Testis (tissue), 3 donors: ENCODE results near the gene IL9. TPM values are rescaled to one million over a fixed set of nuclear protein-coding genes. Genes with fewer than 3 reads are reported as not detected.

Source experiments
- DNase-seq: peaks from one replicate; pipeline ENCODE4 v3.0.0-alpha.2; 2019
- H3K27ac ChIP-seq, 2 donors: fragments of 200-600 bp; sonication (generic); one replicate each; pipeline ENCODE4 v1.5.1; 2019
- H3K27me3 ChIP-seq: fragments of 200-600 bp; sonication (generic); one replicate; pipeline ENCODE4 v1.5.1; 2019
- H3K36me3 ChIP-seq: fragments of 200-600 bp; sonication (generic); one replicate; pipeline ENCODE4 v1.5.1; 2017; ENCODE audit warnings: low read depth; ENCODE audit errors: missing control alignments
- H3K4me1 ChIP-seq: fragments of 200-600 bp; sonication (generic); one replicate; pipeline ENCODE4 v1.5.1; 2019
- H3K4me3 ChIP-seq, 2 donors: fragments of 200-600 bp; sonication (generic); one replicate each; pipeline ENCODE4 v1.5.1; 2017 to 2019
- H3K9me3 ChIP-seq: fragments of 200-600 bp; sonication (generic); one replicate; pipeline ENCODE4 v1.5.1; 2017
- POLR2A ChIP-seq: fragments of 450-650 bp; IDR thresholded peaks from one replicate; pipeline ENCODE4 v1.6.1; 2017; ENCODE audit warnings: antibody characterized with exemption, mild to moderate bottlenecking, moderate library complexity
- WGBS, 2 donors: methylation state at CpG; one replicate each; pipeline ENCODE4 v1.1.5; 2018; 5-methylcytosine and 5-hydroxymethylcytosine counted together
- intact Hi-C: fragments of 100-400 bp; cut with DNase I; formaldehyde crosslinking; loops from one replicate; pipeline ENCODE4 v1.15.1; 2023; ENCODE audit warnings: low total_unique reads
- polyA plus RNA-seq: library from polyadenylated mRNA; stranded (reverse); fragments of 350-450 nt; fragmentation: Illumina TruSeq; extraction: RNeasy Lipid Tissue Mini Kit (QIAGEN cat#74804); gene quantifications from one replicate; pipeline ENCODE4 v1.2.3, GENCODE V29; 2014; ENCODE audit warnings: low read depth, low replicate concordance; ENCODE audit not compliant: insufficient read depth
- total RNA-seq, 2 donors: library from RNA; depleted of rRNA; stranded (reverse); fragments of >200 nt; gene quantifications; one replicate each; pipeline ENCODE4 v1.2.3, GENCODE V29; 2016
- TF ChIP-seq, protein P1 (sequence below), 3 experiments: fragments of 450-650 bp in 2 of 3; fragments of 200-600 bp in 1 of 3; sonication (generic) in 1 of 3; IDR thresholded peaks; one replicate each; pipeline ENCODE4 v1.5.1; 2016 to 2019; ENCODE audit warnings: antibody characterized with exemption in 3 of 3, mild to moderate bottlenecking in 2 of 3, moderate library complexity in 1 of 3

Gene IL9
- total and polyA plus RNA-seq, 3 donors from 2014 or later, result not detected

DNA sequence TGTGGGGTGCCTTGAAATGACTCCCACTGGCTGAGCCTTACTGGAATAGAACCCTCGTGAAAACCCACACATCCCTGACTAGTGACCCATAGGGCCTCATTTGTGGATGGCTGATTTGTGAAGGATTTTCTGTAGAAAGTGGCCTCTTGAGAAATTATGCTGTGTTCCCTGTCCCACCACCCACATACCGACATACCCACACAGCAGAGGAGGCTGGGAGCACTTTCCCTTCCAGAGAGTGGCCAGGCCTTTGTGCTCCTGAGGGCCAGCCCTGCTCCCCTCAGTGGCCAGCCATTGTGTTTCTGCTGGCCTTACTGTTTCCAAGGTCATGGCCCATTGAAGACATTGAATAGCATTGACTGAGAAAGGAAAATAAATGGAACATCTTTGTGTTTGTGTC is 29.6 kb downstream of the IL9 start:
- Histone ChIP-seq H3K9me3 (no peaks in the 10 kb centered on the region), H3K4me3 (no peak overlapping the region), H3K4me1 (no peaks in the 10 kb centered on the region), H3K27me3 (no peaks in the 10 kb centered on the region), H3K36me3 (no peaks in the 10 kb centered on the region), H3K27ac (no peak overlapping the region)
- 72 to 95% methylated on average over 2 of the region's 2 CpGs for WGBS, 2 donors
- intact Hi-C loops, result no loop called here
- TF ChIP-seq, protein P1, sequence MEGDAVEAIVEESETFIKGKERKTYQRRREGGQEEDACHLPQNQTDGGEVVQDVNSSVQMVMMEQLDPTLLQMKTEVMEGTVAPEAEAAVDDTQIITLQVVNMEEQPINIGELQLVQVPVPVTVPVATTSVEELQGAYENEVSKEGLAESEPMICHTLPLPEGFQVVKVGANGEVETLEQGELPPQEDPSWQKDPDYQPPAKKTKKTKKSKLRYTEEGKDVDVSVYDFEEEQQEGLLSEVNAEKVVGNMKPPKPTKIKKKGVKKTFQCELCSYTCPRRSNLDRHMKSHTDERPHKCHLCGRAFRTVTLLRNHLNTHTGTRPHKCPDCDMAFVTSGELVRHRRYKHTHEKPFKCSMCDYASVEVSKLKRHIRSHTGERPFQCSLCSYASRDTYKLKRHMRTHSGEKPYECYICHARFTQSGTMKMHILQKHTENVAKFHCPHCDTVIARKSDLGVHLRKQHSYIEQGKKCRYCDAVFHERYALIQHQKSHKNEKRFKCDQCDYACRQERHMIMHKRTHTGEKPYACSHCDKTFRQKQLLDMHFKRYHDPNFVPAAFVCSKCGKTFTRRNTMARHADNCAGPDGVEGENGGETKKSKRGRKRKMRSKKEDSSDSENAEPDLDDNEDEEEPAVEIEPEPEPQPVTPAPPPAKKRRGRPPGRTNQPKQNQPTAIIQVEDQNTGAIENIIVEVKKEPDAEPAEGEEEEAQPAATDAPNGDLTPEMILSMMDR (IDR thresholded peaks at IDR 0.05), result no peak
- TF ChIP-seq POLR2A, result no peak
- DNase-seq, result no peak

DNA sequence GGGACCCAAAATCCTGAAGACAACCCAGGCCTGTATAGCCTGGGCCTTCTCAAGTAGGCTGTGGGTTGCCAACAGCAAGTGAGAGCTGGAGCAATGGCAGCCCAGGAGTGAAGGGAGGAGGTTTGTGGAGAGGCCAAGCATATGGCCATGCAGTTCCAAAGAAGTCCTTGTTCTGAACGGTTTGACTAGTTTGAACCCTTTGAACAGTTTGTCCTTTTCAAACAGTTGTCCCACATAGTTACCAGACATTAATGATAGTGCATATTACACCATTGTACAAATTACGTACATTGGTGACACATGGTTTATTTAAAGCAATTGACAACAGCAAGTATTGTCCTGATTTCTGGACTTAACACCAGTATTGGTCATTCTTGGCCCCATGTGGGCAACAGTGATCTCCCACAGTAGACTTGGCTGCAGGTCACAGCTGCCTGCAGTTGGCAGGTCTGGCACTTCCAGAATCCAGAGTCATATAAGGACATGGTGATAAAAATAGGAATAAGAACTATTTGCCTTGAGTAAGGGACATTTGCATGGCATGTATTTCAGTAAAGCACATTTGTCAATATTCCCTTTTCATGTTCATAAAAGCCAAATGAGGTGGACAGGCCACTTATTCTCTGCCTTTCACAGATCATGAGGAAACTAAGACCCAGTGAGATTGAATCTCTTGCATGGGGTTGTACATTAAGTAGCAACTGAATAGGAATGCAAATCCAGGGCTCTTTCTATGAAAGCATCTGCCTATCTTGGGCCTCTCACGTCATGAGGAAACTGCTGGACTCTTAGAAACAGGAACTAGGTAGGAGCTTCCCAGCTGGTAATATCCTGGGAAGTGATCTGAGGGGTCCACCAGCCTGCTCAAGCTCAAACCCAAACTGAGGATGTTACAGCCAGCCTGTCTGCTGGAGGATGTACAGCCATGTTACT is 30.9 kb downstream of the IL9 start:
- Histone ChIP-seq H3K9me3 (no peaks in the 10 kb centered on the region), H3K36me3 (no peaks in the 10 kb centered on the region), H3K27me3 (no peaks in the 10 kb centered on the region), H3K4me1 (no peaks in the 10 kb centered on the region), H3K4me3 (no peak overlapping the region), H3K27ac (no peak overlapping the region)
- TF ChIP-seq, protein P1 (IDR thresholded peaks at IDR 0.05), result no peak
- no peak for TF ChIP-seq POLR2A
- WGBS, 2 donors, result 78 to 79% methylated on average over 3 of the region's 3 CpGs
- intact Hi-C loops, result no loop called here
- no peak for DNase-seq

DNA sequence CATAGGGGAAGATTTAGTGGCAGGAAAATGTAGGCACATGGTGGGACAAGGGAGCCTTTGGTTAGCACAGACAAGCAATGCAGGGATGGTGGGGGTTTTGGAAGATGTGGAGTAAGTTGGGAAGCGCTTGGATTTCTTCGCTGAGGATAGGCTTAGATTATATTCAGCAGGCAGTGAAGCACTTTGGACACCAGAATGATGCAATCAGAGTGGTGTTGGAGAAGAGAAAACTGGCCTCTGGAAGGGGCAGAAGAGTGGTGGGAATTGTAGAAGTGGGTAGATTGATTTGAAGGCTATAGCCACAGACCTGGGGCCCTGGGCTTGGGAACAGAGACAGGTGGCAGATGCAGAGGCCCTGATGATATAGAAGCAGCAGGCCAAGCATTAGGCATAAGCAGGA is 32.9 kb downstream of the IL9 start:
- no peaks in the 10 kb centered on the region for H3K9me3 ChIP-seq
- WGBS, 2 donors, result 97 to 100% methylated on average over 2 of the region's 2 CpGs
- DNase-seq, result no peak
- TF ChIP-seq, protein P1 (IDR thresholded peaks at IDR 0.05), result no peak
- no peak for TF ChIP-seq POLR2A
- intact Hi-C loops, result no loop called here
- H3K4me1 ChIP-seq, result no peaks in the 10 kb centered on the region
- no peak overlapping the region for H3K27ac ChIP-seq
- no peaks in the 10 kb centered on the region for H3K36me3 ChIP-seq
- no peaks in the 10 kb centered on the region for H3K27me3 ChIP-seq
- no peak overlapping the region for H3K4me3 ChIP-seq

DNA sequence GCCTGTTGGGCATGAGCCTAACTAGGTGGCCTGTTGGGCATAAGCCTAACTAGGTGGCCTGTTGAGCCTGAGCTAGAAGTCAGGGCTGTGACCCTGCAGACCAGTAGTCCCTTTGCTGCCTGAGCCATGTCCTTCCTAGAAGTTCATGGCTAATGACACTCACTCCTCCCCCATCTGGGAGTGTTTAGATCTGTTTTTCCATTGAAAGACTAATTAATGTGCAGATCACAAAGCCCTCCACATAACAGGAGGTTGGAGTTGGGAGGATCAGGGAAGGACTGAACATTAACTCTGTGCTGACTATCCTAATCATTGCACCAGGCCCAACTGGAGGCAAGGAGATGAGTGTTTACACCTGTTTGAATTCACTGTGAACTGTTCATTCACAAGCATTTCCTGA is 33.6 kb downstream of the IL9 start:
- no peaks in the 10 kb centered on the region for H3K4me1 ChIP-seq
- no peak for DNase-seq
- TF ChIP-seq, protein P1 (IDR thresholded peaks at IDR 0.05), result no peak
- no peaks in the 10 kb centered on the region for H3K27me3 ChIP-seq
- no peaks in the 10 kb centered on the region for H3K36me3 ChIP-seq
- no peak overlapping the region for H3K4me3 ChIP-seq
- no peaks in the 10 kb centered on the region for H3K9me3 ChIP-seq
- intact Hi-C loops, result no loop called here
- H3K27ac ChIP-seq, result no peak overlapping the region

DNA sequence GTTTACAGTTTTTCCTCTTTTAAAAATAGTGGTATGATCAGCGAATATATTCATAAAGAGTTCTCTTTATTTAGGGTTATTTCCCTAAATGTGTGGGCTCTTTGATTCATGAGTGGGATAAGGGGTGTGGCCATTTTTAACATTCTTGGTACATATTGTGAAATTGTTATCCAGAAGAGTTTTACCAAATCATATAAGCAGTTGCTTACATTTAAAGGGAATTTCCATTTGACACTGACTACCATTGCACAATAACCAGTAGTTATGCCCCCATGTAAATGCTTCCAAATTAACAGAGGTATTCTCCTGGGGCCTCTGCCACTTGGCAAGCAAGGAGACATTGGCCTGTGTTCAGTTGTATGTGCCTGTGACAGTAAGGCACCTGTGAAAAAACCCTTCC is 34.0 kb downstream of the IL9 start:
- intact Hi-C loops, result no loop called here

More for the DNA sequence above, 34.0 kb downstream of the IL9 start:
- TF ChIP-seq, protein P1 (IDR thresholded peaks at IDR 0.05), result no peak
- no peak for TF ChIP-seq POLR2A
- no peak for DNase-seq
- H3K4me1 ChIP-seq, result no peaks in the 10 kb centered on the region
- H3K27ac ChIP-seq, result no peak overlapping the region
- 88 to 89% methylated on average over 1 of the region's 1 CpG for WGBS, 2 donors
- no peaks in the 10 kb centered on the region for H3K36me3 ChIP-seq
- no peak overlapping the region for H3K4me3 ChIP-seq
- no peaks in the 10 kb centered on the region for H3K27me3 ChIP-seq
- no peaks in the 10 kb centered on the region for H3K9me3 ChIP-seq
